Coronary artery (tissue), 2 donors: Measurements from ENCODE around the gene CACNA1E.

Source experiments
- DNase-seq: peaks from one replicate; pipeline ENCODE4 v3.0.0-alpha.2; 2017; ENCODE audit warnings: low spot score
- H3K27ac ChIP-seq, 2 donors: fragments of 200-600 bp; sonication (generic); one replicate each; pipeline ENCODE4 v1.5.1; 2016 to 2019
- H3K4me3 ChIP-seq: fragments of 200-600 bp; sonication (generic); 2 replicates; pipeline ENCODE4 v1.5.1; 2016; ENCODE audit warnings: mild to moderate bottlenecking, moderate library complexity
- TF ChIP-seq, protein P1 (sequence below): fragments of 200-600 bp; sonication (generic); IDR thresholded peaks from one replicate; pipeline ENCODE4 v1.5.1; 2019; ENCODE audit warnings: antibody characterized with exemption

Gene CACNA1E

DNA sequence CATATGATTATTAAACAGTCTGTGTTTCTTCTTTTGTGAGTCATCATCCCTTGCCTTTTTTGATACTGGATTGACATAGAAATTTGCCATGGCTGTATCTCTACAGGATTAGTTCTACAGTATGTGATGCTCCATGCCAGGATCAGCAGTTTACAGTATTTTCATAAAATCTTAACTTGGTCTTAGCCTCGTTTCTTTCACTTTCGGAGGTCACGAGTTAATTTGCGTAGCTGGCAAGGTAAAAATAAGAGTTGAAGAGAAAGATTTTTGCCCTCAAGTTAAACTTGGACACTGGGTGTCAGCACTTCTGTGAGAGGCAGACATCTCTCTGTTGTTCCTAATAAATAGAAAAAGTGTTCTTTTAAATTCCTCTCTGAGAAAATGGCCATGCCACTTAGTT, 79.1 kb downstream of the CACNA1E start:
- H3K27ac ChIP-seq = no peak overlapping the region
- no peak for DNase-seq
- H3K4me3 ChIP-seq = no peak overlapping the region
- TF ChIP-seq, protein P1, sequence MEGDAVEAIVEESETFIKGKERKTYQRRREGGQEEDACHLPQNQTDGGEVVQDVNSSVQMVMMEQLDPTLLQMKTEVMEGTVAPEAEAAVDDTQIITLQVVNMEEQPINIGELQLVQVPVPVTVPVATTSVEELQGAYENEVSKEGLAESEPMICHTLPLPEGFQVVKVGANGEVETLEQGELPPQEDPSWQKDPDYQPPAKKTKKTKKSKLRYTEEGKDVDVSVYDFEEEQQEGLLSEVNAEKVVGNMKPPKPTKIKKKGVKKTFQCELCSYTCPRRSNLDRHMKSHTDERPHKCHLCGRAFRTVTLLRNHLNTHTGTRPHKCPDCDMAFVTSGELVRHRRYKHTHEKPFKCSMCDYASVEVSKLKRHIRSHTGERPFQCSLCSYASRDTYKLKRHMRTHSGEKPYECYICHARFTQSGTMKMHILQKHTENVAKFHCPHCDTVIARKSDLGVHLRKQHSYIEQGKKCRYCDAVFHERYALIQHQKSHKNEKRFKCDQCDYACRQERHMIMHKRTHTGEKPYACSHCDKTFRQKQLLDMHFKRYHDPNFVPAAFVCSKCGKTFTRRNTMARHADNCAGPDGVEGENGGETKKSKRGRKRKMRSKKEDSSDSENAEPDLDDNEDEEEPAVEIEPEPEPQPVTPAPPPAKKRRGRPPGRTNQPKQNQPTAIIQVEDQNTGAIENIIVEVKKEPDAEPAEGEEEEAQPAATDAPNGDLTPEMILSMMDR = no peak

DNA sequence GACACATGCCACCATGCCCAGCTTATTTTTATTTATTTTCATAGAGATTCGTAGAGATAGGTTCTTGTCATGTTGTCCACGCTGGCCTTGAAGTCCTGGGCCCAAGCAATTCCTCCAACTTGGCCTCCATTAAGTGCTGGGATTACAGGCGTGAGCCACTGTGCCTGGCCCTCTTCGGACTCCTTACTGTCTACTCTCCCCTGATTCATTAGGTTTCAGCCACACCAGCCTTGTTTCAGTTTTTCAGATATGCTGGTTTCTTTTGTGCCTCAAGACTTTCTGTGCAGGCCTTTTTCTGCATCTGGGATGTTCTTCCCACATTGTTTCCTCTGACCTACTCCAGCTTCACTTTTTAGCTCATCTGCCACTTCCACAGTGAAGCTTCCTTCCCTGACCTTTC, 85.4 kb downstream of the CACNA1E start:
- no peak overlapping the region for H3K27ac ChIP-seq
- TF ChIP-seq, protein P1 = no peak
- DNase-seq = peak; percentile 1

DNA sequence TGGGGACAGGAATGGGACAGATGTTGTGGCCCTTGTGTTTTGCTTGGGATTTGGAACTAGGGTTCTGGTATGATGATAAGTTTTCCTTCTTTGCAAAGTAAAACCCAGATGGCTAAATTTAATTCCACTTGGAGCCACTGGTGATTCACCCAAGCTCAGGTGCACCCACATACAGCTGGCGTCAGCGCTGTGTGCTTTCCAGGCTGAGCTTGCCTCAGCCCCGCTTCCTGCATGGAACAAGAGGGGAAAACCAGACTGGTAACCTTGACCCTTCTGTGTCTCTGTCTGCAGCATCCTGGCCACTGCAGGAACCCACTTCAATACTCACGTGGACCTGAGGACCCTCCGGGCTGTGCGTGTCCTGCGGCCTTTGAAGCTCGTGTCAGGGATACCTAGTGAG, 94.2 kb downstream of the CACNA1E start:
- Histone ChIP-seq H3K27ac (no peak overlapping the region), H3K4me3 (no peak overlapping the region)
- TF ChIP-seq, protein P1 = no peak
- no peak for DNase-seq

More for the DNA sequence above, 85.4 kb downstream of the CACNA1E start:
- H3K4me3 ChIP-seq = no peak overlapping the region

DNA sequence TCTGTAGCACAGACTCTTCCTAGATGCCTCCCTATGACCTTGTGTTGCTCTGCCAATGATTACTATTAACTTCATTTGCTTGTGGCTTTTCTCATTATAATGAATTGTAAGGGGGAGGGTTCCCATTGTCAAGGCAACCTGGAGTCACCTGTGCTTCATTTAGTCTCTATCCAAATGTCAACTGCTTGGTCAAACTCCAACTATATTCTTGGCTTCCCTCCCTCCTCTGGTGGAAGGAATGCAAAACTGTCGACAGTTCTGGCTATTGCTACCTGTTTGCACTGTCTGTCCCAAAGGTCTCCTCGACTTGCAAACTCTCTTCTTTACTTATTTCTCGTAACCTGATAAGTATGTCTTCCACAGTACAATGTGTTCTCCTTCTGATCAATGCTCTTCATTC, 100.3 kb downstream of the CACNA1E start:
- DNase-seq = no peak
- TF ChIP-seq, protein P1 = no peak
- Histone ChIP-seq H3K27ac (no peak overlapping the region), H3K4me3 (no peak overlapping the region)

DNA sequence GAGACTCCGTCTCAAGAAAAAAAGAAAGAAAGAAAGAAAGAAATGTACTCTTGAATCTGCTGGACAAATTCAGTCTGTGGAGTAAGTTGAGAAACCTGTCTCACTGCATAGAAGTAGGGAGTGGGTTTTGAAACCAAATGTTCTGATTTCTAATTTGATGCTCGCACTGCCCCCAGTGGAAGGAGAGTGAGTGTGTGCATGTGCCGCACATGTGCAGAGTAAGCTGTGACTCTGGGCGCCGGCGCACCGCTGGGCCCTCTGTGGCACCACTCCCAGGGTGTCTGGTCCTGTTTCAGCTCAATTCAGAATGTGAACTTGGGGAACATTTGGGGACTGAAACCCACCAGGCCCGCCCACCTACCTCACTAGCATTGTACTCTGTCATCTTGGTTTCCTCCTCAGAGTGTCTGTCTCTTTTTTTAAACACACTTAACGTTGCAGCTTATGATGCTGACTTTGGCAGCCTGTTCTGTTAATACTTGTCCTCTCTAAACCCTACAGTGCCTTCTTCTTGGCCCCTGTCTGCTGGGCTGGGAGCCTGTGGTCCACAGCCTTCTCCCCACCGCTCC, 104.6 kb downstream of the CACNA1E start:
- H3K27ac ChIP-seq = no peak overlapping the region
- no peak for DNase-seq
- H3K4me3 ChIP-seq = no peak overlapping the region
- TF ChIP-seq, protein P1 = no peak

DNA sequence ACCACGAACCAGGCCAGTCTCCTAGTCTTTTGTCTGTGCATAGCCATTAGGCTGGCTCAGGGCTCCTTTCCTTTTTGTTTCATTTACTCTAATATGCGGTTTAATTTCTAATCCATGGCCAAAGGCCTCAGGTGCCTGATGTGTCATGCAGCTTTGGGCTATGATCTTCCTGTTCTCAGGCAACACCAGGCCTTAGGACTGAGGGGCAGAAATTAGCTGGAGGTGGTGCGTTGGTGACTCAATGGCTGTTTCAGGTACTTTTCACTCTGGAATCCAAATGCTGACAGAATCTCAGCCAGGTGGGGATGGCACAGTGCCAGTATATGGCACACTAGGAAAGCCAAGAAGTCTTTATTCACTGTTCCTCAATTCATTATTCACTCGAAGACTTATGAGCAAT, 105.3 kb downstream of the CACNA1E start:
- no peak for DNase-seq
- Histone ChIP-seq H3K4me3 (no peak overlapping the region), H3K27ac (no peak overlapping the region)
- TF ChIP-seq, protein P1 = no peak

DNA sequence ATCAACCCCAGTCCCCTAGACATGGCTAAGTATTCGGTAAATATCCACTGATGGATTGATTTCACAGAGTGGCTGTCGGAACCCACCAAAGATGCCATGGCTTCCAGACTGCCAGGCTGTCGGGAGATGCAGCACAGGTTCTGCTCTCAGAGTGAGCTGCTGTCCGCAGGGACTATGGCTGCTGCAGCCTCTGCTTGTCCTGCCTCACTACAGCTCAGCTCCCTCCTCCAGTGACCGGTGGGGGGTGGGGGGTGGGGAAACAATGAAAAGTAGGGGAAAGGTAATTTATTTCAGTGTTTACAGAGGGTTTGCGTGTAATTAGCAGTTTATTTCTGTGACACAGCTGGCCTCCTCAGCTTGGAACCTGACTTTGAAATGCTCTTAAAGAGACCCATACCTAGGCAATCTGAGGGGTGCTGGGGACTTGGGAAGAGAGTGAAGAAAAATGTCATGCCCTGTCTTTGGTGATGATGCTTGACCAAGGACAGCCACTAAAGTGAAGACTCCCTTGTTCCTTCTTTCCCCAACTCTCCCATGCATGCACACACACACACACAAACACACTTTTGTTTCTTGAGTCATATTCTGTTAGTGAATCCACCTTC, 109.0 kb downstream of the CACNA1E start:
- no peak for DNase-seq
- no peak overlapping the region for H3K4me3 ChIP-seq
- TF ChIP-seq, protein P1 = no peak

More for the DNA sequence above, 109.0 kb downstream of the CACNA1E start:
- no peak overlapping the region for H3K27ac ChIP-seq
